Measurements from ENCODE around the gene ARHGEF19. TPM values are rescaled to one million over a fixed set of nuclear protein-coding genes. Genes with fewer than 3 reads are reported as not detected.

The ARHGEF19 gene
- total RNA-seq, 1 experiment from 2014 or later, result 38.5 TPM

- Histone ChIP-seq H3K9me3 (ENCODE audit: insufficient read depth, low read depth) (no peaks in the 10 kb centered on the region), H3F3A (ENCODE audit: insufficient read depth, low read depth) (peaks cover 3% of the 10 kb centered on the region; the same call in 1 of the 2 replicates), H2AFZ (no peak overlapping the region), H3K9me2 (ENCODE audit: insufficient read depth) (no peaks in the 10 kb centered on the region), H3K4me1 (replicated peaks; ENCODE audit: insufficient read depth) (peaks cover 13% of the 10 kb centered on the region), H3K27me3 (ENCODE audit: insufficient read depth, low read depth) (no peaks in the 10 kb centered on the region), H3K27ac (no peak overlapping the region), H3K79me2 (ENCODE audit: low read depth) (no peaks in the 10 kb centered on the region), H3K36me3 (ENCODE audit: low read depth) (no peaks in the 10 kb centered on the region), H3K4me3 (no peak overlapping the region), H3K4me2 (no peak overlapping the region), H4K20me1 (ENCODE audit: insufficient read depth) (no peaks in the 10 kb centered on the region)
- intact Hi-C loops (cut with micrococcal nuclease; ENCODE audit: unreplicated experiment), result no loop called here
- POLR2A ChIA-PET (ENCODE audit: unreplicated experiment), result no interaction called here
- CTCF ChIA-PET, result interaction anchor here (0.5 kb wide), 1 partner anchor 401 kb away, joined by 7 read pairs; no protein-coding TSS in a partner anchor
- DNase-seq, result no peak
- TF ChIP-seq EZH2 (IDR thresholded peaks at IDR 0.05; ENCODE audit: low read depth) (no peak), CTCF (conservative IDR thresholded peaks at IDR 0.05) (no peak)
- no TSS peak for BruUV-seq (replicated peaks)
Observed at GRCh38 chr1:16235347-16235746, 22.9 kb upstream of the ARHGEF19 start.

- H4K20me1 ChIP-seq (ENCODE audit: insufficient read depth), result no peaks in the 10 kb centered on the region
- H3K36me3 ChIP-seq (ENCODE audit: low read depth), result no peaks in the 10 kb centered on the region
- H3K27me3 ChIP-seq (ENCODE audit: insufficient read depth, low read depth), result no peaks in the 10 kb centered on the region
- no TSS peak for BruUV-seq (replicated peaks)
- no peaks in the 10 kb centered on the region for H3K9me2 ChIP-seq (ENCODE audit: insufficient read depth)
- POLR2A ChIA-PET (ENCODE audit: unreplicated experiment), result no interaction called here
- intact Hi-C loops (cut with micrococcal nuclease; ENCODE audit: unreplicated experiment), result no loop called here
- H3K4me2 ChIP-seq, result no peak overlapping the region
- H2AFZ ChIP-seq, result no peak overlapping the region
- DNase-seq, result no peak
- peaks cover 13% of the 10 kb centered on the region for H3K4me1 ChIP-seq (replicated peaks; ENCODE audit: insufficient read depth)
- H3K4me3 ChIP-seq, result no peak overlapping the region
- no peaks in the 10 kb centered on the region for H3K9me3 ChIP-seq (ENCODE audit: insufficient read depth, low read depth)
- no peak overlapping the region for H3K27ac ChIP-seq
- H3F3A ChIP-seq (ENCODE audit: insufficient read depth, low read depth), result peaks cover 3% of the 10 kb centered on the region; the same call in 1 of the 2 replicates
- TF ChIP-seq CTCF (conservative IDR thresholded peaks at IDR 0.05), result no peak
- no peak for TF ChIP-seq EZH2 (IDR thresholded peaks at IDR 0.05; ENCODE audit: low read depth)
- H3K79me2 ChIP-seq (ENCODE audit: low read depth), result no peaks in the 10 kb centered on the region
- CTCF ChIA-PET, result no interaction called here
Observed at GRCh38 chr1:16233431-16233830, 21.0 kb upstream of the ARHGEF19 start.

- no peaks in the 10 kb centered on the region for H3K9me3 ChIP-seq (ENCODE audit: insufficient read depth, low read depth)
- peaks cover 6% of the 10 kb centered on the region for H3K4me1 ChIP-seq (replicated peaks; ENCODE audit: insufficient read depth)
- no peak overlapping the region for H3K27ac ChIP-seq
- no peaks in the 10 kb centered on the region for H3K36me3 ChIP-seq (ENCODE audit: low read depth)
- BruUV-seq (replicated peaks), result no TSS peak
- ChIA-PET CTCF (no interaction called here), POLR2A (ENCODE audit: unreplicated experiment) (interaction anchor here (0.6 kb wide), 1 partner anchor 20 kb away, joined by 3 read pairs; the partner anchor contains the start of gene ARHGEF19)
- peaks cover 3% of the 10 kb centered on the region; the same call in 1 of the 2 replicates for H3F3A ChIP-seq (ENCODE audit: insufficient read depth, low read depth)
- no peaks in the 10 kb centered on the region for H3K27me3 ChIP-seq (ENCODE audit: insufficient read depth, low read depth)
- H3K9me2 ChIP-seq (ENCODE audit: insufficient read depth), result no peaks in the 10 kb centered on the region
- H3K79me2 ChIP-seq (ENCODE audit: low read depth), result no peaks in the 10 kb centered on the region
- intact Hi-C loops (cut with micrococcal nuclease; ENCODE audit: unreplicated experiment), result no loop called here
- no peak overlapping the region for H3K4me3 ChIP-seq
- no peaks in the 10 kb centered on the region for H4K20me1 ChIP-seq (ENCODE audit: insufficient read depth)
- no peak for DNase-seq
- no peak overlapping the region for H2AFZ ChIP-seq
- H3K4me2 ChIP-seq, result no peak overlapping the region
- TF ChIP-seq CTCF (conservative IDR thresholded peaks at IDR 0.05), result no peak
- no peak for TF ChIP-seq EZH2 (IDR thresholded peaks at IDR 0.05; ENCODE audit: low read depth)
Observed at GRCh38 chr1:16232316-16232710, 19.9 kb upstream of the ARHGEF19 start.
